ENCODE data around the gene ASPM.

GRCh38 chr1:197170538-197170937 lies 24.1 kb upstream of the ASPM start:
- TF ChIP-seq ZNF292 (tag by site-specific recombination; IDR thresholded peaks at IDR 0.05; ENCODE audit: borderline replicate concordance, low read depth), result no peak
- no peak for TF ChIP-seq ZNF776 (tag by site-specific recombination; IDR thresholded peaks at IDR 0.05; ENCODE audit: borderline replicate concordance)
- no peak for TF ChIP-seq ATF2 (tag by site-specific recombination; IDR thresholded peaks at IDR 0.05; ENCODE audit: low read depth)
- TF ChIP-seq TRIM28 (IDR thresholded peaks at IDR 0.05; ENCODE audit: borderline replicate concordance, low read length), result no peak
- TF ChIP-seq ZNF174 (tag by site-specific recombination; IDR thresholded peaks at IDR 0.05), result no peak
- no peak for TF ChIP-seq ZNF239 (tag by site-specific recombination; IDR thresholded peaks at IDR 0.05)
- no peak for TF ChIP-seq CTCF (tag by site-specific recombination; IDR thresholded peaks at IDR 0.05)
- no peak for TF ChIP-seq ZNF362 (tag by site-specific recombination; IDR thresholded peaks at IDR 0.05)
- TF ChIP-seq KLF9 (tag by site-specific recombination; IDR thresholded peaks at IDR 0.05; ENCODE audit: low read depth), result no peak

Data from HEK293 (cell line).